HS-27A (cell line): ENCODE results near the gene MCM3AP.

Experiments used
- DNase-seq: peaks from one replicate; pipeline ENCODE4 v3.0.0-alpha.2; 2012; ENCODE audit warnings: low read depth, missing footprints

The MCM3AP gene

GRCh38 chr21:46285206-46285661 is at the start of gene MCM3AP:
Gene MCM3AP, minus strand, starts transcription at chr21:46285611. Its CDS starts 325 bp downstream, at chr21:46285286.
- no peak for DNase-seq

DNA sequence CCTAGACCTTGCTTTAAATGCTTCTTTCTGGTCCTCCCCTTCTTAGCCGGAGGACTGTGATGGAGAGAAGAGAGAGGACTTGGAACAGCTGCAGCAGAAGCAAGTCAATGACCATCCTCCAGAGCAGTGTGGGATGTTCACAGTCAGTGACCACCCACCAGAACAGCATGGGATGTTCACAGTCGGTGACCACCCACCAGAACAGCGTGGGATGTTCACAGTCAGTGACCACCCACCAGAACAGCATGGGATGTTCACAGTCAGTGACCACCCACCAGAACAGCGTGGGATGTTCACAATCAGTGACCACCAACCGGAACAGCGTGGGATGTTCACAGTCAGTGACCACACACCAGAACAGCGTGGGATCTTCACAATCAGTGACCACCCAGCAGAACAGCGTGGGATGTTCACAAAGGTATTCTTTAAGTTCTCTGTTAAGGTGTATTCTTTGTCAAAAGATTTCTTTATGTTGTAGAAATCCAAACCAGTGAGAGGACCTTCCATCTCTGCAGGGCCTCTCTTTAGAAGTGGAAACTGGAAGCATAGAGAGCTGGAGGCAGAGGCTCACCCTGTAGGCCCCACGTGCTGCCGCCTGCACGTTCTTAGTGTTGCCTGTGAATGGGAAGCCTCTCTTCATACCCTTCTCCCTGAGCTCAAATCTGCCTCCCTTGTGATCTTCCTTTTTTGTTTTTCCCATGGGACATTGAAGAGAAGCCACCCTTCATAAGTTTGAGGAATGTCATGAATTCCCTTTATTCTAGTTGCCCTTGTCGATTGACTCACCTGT is 49.1 kb upstream of the MCM3AP start:
- no peak for DNase-seq

- no peak for DNase-seq
These were observed 44.4 kb upstream of the MCM3AP start for GRCh38 chr21:46329796-46330195.

DNA sequence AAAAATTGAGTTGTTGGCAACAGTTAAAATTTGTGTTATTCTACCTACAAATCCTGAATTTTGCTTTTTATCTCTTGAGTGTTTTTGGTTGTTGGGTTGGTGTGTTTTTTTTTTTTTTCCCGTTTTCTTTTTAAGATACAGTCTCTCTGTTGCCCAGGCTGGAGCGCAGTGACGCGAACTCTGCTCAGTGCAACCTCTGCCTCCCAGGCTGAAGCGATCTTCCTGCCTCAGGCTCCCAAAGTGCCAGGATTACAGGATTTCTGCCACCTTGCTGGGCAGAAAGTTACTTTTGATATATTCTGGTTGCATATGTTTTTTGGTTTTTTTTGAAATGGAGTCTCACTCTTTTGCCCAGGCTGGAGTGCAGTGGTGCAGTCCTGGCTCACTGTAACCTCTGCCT is 42.7 kb upstream of the MCM3AP start:
- no peak for DNase-seq

DNA sequence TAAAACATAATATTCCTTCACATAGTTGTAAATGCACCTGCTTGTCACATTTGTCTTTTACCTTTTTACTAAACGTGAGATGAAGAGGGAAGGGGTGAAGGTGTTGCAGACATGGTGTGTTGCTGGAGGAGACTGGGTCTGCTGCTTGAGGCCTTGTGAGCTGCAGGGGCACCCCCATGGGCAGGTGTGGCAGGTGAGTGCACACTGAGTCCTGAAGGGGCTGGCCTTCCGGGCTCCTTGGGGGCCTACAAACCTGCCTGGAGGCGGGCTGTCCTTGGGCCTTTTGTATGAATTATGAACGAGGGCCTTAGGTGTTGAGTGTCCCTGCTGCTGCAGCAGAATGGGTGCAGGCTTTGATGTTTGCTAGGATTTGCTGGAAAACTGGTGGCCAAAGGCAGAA is 42.3 kb upstream of the MCM3AP start:
- DNase-seq = no peak

GRCh38 chr21:46326110-46326703 is 40.8 kb upstream of the MCM3AP start:
- DNase-seq = no peak

DNA sequence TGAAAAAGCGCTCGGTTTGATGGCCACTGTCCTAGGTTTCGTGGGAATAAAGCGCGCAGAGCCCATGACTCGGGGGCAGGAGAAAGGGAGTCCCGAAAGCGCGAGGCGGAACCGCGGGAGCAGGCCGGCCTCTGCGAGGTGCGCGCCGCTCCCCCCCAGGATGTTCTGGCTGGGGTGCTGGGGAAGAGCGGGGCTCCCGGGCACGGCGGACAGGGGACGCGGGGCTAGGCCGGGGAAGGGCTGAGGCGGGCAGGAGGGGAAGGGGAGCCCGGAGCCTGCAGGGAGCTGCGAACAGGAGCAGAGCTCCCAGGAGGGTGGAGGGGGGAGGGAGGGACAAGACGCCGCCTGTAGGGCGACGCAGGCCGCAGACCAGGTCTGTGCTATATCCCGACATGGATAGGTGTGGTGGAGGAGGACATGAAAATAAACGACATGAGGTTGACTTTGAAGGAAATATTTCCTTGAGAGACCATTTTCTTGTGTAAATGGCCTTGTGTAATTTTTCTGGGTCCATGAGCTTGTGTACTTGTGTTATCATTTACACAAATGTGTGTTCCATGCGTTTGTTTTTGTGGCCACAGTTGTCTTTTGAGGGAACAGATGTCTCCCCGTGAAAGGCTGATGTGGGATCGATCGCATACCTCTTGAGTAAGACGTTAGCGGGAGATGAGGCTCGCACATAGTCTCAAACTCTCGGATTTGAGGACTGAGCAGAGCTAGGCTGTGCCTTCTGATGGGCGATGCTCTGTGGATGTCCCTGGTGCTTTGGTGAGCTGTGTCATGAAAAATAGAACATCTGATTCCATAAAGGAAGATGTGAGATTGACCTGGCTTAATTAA is 39.9 kb upstream of the MCM3AP start:
- DNase-seq = peak; percentile 29

DNA sequence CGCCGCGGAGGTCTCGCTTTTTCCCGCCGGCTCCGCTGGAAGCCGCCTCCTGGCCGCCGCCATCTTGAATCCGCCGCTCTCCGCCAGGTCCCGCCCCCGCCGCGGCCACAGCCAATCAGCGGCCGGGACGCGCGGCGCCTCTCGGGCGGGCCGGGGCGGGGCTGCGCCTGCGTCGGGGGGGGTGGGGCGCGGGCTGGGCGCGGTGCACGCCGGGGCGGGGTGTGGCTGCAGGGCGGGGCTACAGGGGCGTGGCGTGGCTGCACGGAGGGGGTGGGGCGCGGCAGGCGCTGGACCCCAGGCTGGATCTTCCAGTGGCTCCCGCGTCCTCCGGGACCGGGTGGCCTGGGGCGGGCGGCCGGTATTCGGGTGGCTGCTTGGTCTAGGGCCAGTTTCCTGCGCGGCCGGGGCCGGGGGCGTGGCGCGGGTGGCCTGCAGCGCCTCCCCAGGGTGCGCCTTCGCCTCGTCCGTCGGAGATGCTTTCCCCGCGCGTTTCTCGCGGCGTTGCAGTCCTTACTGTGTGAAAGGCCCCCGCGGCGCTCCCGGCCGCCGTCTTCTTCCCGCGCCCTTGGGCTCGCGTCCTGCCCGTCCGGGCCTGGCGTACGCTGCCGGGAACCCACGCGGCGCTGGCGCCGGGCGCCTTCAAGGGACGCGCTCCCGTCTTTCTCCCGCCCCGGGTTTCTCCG is 39.1 kb upstream of the MCM3AP start:
- peak; percentile 53 for DNase-seq

DNA sequence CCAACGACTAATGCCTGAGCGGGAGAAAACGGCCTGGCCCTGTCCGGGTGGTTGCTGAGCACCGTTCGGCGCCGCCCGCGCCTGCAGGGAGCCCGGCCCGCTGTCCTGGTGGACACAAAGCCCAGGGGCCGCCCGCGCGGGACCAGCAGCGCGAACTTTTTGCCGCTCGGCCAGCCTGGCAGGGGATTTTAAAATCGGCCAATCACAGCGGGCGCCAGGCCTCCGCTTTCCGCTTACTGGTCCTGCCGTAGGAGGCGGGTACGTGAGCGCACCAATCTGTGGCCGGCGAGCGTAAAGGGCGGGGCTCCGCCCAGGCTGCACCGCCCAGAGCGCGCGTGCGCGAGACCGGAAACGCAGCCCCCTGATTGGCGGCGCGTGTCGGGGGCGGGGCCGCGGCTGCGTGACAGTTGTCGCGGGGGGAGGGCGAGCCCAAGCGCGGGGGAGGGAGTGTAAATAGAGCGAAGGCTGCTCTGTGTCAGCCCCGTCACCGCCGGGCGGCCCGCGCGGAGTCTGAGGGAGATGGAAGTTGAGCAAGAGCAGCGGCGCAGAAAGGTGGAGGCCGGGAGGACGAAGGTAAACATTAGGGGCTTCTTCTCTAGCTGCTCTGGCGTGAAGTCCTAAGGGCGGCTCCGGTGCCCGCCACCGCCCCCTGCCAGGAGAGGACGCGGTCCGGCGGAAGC is 38.4 kb upstream of the MCM3AP start, which contains the start of the genes C21orf58 and PCNT:
Gene C21orf58, minus strand, starts transcription at position 161 of the 680 bp plus-strand sequence. CDS start 1,132 bp downstream, outside the sequence.
Gene PCNT, plus strand, starts transcription at position 447 of the 680 bp plus-strand sequence. Its CDS starts 73 bp downstream, at position 520.
- peak; percentile 93 for DNase-seq

GRCh38 chr21:46323227-46323709 is 37.9 kb upstream of the MCM3AP start:
- DNase-seq = no peak

GRCh38 chr21:46322351-46323226 is 37.2 kb upstream of the MCM3AP start:
- DNase-seq = no peak

- no peak for DNase-seq
These were observed 35.0 kb upstream of the MCM3AP start for GRCh38 chr21:46320331-46320801.

- no peak for DNase-seq
These were observed 33.8 kb upstream of the MCM3AP start for GRCh38 chr21:46319186-46319585.

DNA sequence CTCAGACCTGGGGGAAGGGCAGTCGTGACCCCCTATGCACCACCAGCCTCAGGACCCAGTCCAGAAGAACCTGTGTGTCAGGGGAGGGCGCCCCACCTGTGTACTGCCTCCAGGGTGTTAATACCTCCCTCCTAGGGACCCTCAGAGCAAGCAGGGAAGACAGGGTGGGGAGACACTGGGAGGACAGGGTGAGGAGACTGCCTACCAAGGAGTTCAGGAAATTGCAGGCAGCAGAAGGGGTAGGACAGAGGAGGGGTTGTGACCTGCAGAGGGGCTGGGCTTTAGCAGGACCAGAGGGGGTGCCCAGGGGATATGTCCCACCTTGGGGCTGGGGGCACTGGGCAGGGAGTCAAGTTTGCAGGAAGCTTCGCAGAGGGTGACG is 33.0 kb upstream of the MCM3AP start:
- DNase-seq = no peak

GRCh38 chr21:46317710-46318463 is 32.5 kb upstream of the MCM3AP start:
- no peak for DNase-seq

GRCh38 chr21:46316708-46317324 is 31.4 kb upstream of the MCM3AP start:
- DNase-seq = no peak

- DNase-seq = no peak
These were observed 29.1 kb upstream of the MCM3AP start for GRCh38 chr21:46314441-46315020.

DNA sequence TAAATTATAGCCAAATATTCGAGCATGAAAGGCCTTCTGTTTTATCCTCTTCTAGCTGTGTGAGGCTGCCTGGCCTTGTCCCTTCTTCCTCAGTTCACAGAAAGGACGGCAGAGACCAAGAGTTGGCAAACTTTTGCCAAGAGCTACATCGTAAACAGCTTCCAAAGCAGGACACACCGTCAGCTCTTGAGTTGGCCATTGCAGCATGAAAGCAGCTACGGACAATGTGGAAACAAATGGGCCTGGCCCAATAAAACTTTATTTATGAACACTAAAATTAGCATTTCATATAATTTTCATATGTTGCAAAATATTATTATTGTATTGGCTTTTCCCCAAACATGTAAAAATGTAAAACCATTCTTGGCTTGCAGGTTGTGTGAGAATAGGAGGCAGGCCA is 27.5 kb upstream of the MCM3AP start:
- no peak for DNase-seq
